MM.1S (cell line): ENCODE results near the gene PDXK.

Experiments
- DNase-seq: peaks from one replicate; pipeline ENCODE4 v3.0.0-alpha.2; 2015
- H2AFZ ChIP-seq: fragments of 300-600 bp; sonication (generic); 2 replicates; pipeline ENCODE4 v1.6.0; 2016; ENCODE audit warnings: antibody characterized with exemption, low read length
- H3F3A ChIP-seq: fragments of 300-600 bp; sonication (generic); 2 replicates; pipeline ENCODE4 v1.6.1; 2016; ENCODE audit warnings: mild to moderate bottlenecking, antibody characterized with exemption, low read length, moderate library complexity, mixed read lengths; ENCODE audit not compliant: insufficient read depth
- H3K27ac ChIP-seq: fragments of 300-600 bp; sonication (generic); 2 replicates; pipeline ENCODE4 v1.5.1; 2016; ENCODE audit warnings: mild to moderate bottlenecking, low read length
- H3K27me3 ChIP-seq: fragments of 300-600 bp; sonication (generic); replicated peaks from 2 replicates; pipeline ENCODE4 v1.6.0; 2016; ENCODE audit warnings: low read length; ENCODE audit not compliant: insufficient read depth
- H3K36me3 ChIP-seq: fragments of 300-600 bp; sonication (generic); replicated peaks from 2 replicates; pipeline ENCODE4 v1.6.1; 2016; ENCODE audit warnings: mild to moderate bottlenecking, low read length, mixed read lengths; ENCODE audit not compliant: insufficient read depth
- H3K4me1 ChIP-seq: fragments of 300-600 bp; sonication (generic); 2 replicates; pipeline ENCODE4 v1.6.1; 2016; ENCODE audit warnings: low read length, mixed read lengths
- H3K4me2 ChIP-seq: fragments of 300-600 bp; sonication (generic); 2 replicates; pipeline ENCODE4 v1.6.0; 2016; ENCODE audit warnings: low read depth, low read length
- H3K4me3 ChIP-seq: fragments of 300-600 bp; sonication (generic); 2 replicates; pipeline ENCODE4 v1.5.1; 2016; ENCODE audit warnings: low read length, mixed read lengths
- H3K79me2 ChIP-seq: fragments of 300-600 bp; sonication (generic); 2 replicates; pipeline ENCODE4 v1.6.1; 2016; ENCODE audit warnings: mixed run types, low read length, mixed read lengths
- H3K9ac ChIP-seq: fragments of 300-600 bp; sonication (generic); 2 replicates; pipeline ENCODE4 v1.6.1; 2016; ENCODE audit warnings: low read length, mixed read lengths
- H3K9me2 ChIP-seq: fragments of 300-600 bp; sonication (generic); replicated peaks from 2 replicates; pipeline ENCODE4 v1.6.1; 2016; ENCODE audit warnings: mild to moderate bottlenecking, low read length, mixed read lengths; ENCODE audit not compliant: insufficient read depth
- H3K9me3 ChIP-seq: fragments of 300-600 bp; sonication (generic); replicated peaks from 2 replicates; pipeline ENCODE4 v1.6.1; 2016; ENCODE audit warnings: mild to moderate bottlenecking, low read length, mixed read lengths; ENCODE audit not compliant: insufficient read depth
- H4K20me1 ChIP-seq: fragments of 300-600 bp; sonication (generic); 2 replicates; pipeline ENCODE4 v1.6.1; 2016; ENCODE audit warnings: mild to moderate bottlenecking, low read length, moderate library complexity, mixed read lengths; ENCODE audit not compliant: insufficient read depth
- CTCF ChIP-seq: fragments of 300-600 bp; sonication (generic); IDR thresholded peaks from 2 replicates; pipeline ENCODE4 v1.5.1; 2016; ENCODE audit warnings: antibody characterized with exemption, low read length, mixed read lengths
- EZH2 ChIP-seq: fragments of 300-600 bp; sonication (generic); optimal IDR thresholded peaks from 2 replicates; pipeline ENCODE3; 2017; ENCODE audit warnings: low read depth, mild to moderate bottlenecking, antibody characterized with exemption, low read length, mixed read lengths
- EZH2phosphoT487 ChIP-seq: fragments of 300-600 bp; sonication (generic); IDR thresholded peaks from 2 replicates; pipeline ENCODE4 v1.6.1; 2018; ENCODE audit warnings: antibody characterized with exemption, low read length

PDXK gene

DNA sequence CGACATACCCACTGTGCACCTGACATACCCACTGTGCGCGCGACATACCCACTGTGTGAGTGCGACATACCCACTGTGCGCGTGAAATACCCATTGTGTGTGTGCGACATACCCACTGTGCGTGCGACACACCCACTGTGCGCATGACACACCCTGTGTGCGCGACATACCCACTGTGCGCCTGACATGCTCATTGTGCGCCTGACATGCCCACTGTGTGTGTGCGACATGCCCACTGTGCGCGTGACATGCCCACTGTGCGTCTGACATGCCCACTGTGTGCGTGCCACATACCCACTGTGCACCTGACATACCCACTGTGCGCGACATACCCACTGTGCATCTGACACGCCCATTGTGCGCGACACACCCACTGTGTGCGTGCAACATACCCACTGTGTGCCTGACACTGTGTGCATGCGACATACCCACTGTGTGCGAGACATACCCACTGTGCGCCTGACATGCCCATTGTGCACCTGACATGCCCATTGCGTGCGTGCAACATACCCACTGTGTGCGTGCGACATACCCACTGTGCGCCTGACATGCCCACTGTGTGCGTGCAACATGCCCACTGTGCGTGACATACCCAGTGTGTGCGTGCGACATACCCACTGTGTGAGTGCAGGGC lies 68.0 kb downstream of the PDXK start:
- DNase-seq, result no peak
- Histone ChIP-seq H3K4me3 (no peak overlapping the region), H3K27me3 (no peaks in the 10 kb centered on the region), H3K9ac (no peak overlapping the region), H3K9me3 (no peaks in the 10 kb centered on the region), H3K9me2 (no peaks in the 10 kb centered on the region), H3K79me2 (peaks cover 40% of the 10 kb centered on the region), H3K4me1 (peaks cover 40% of the 10 kb centered on the region), H4K20me1 (0 out of 2 replicates have a peak, but pooled peaks cover 3% of the 10 kb centered on the region), H2AFZ (no peak overlapping the region), H3F3A (peaks cover 41% of the 10 kb centered on the region), H3K36me3 (0 out of 2 replicates have a peak, but pooled peaks cover 3% of the 10 kb centered on the region), H3K4me2 (no peak overlapping the region), H3K27ac (no peak overlapping the region)
- peak; percentile 76; the same call in 1 of the 2 replicates for TF ChIP-seq EZH2phosphoT487
- no peak for TF ChIP-seq EZH2

GRCh38 chr21:43789276-43790009 lies 70.5 kb downstream of the PDXK start, which contains the start of gene RRP1:
Gene RRP1 (plus strand): TSS chr21:43789577. CDS start chr21:43789630, 53 bp downstream.
- Histone ChIP-seq H3K4me3 (peak within 1 kb of the TSS; percentile 77), H3K36me3 (peaks cover 27% of the 10 kb centered on the region), H3K9me2 (no peaks in the 10 kb centered on the region), H3K4me2 (peak within 1 kb of the TSS; percentile 70), H3F3A (peaks cover 16% of the 10 kb centered on the region), H3K9me3 (no peaks in the 10 kb centered on the region), H3K4me1 (peaks cover 15% of the 10 kb centered on the region), H2AFZ (peak within 1 kb of the TSS; percentile 66), H3K9ac (peak within 1 kb of the TSS; percentile 88), H3K27ac (peak within 1 kb of the TSS; percentile 68; the same call in 1 of the 2 replicates), H3K27me3 (no peaks in the 10 kb centered on the region), H4K20me1 (peaks cover 3% of the 10 kb centered on the region; the same call in 1 of the 2 replicates), H3K79me2 (peaks cover 62% of the 10 kb centered on the region)
- TF ChIP-seq CTCF (peak; percentile 100), EZH2phosphoT487 (no peak), EZH2 (no peak)
- DNase-seq, result peak; percentile 98

- H3F3A ChIP-seq, result peaks cover 14% of the 10 kb centered on the region
- H3K9ac ChIP-seq, result peak overlapping the region; percentile 88
- H2AFZ ChIP-seq, result peak overlapping the region; percentile 66
- DNase-seq, result no peak
- peaks cover 14% of the 10 kb centered on the region for H3K4me1 ChIP-seq
- peak overlapping the region; percentile 36; the same call in 1 of the 2 replicates for H3K27ac ChIP-seq
- H3K79me2 ChIP-seq, result peaks cover 67% of the 10 kb centered on the region
- no peaks in the 10 kb centered on the region for H3K27me3 ChIP-seq
- H3K9me2 ChIP-seq, result no peaks in the 10 kb centered on the region
- H4K20me1 ChIP-seq, result peaks cover 3% of the 10 kb centered on the region; the same call in 1 of the 2 replicates
- peak overlapping the region; percentile 70 for H3K4me2 ChIP-seq
- TF ChIP-seq EZH2phosphoT487, result no peak
- TF ChIP-seq CTCF, result no peak
- TF ChIP-seq EZH2, result no peak
- H3K9me3 ChIP-seq, result no peaks in the 10 kb centered on the region
- peak overlapping the region; percentile 77 for H3K4me3 ChIP-seq
- peaks cover 30% of the 10 kb centered on the region for H3K36me3 ChIP-seq
Observed at GRCh38 chr21:43790010-43790524, 71.1 kb downstream of the PDXK start.
